GM18520 (cell line): Measurements from ENCODE around the gene LMF1.

ENCODE experiments used
- ATAC-seq: cut with Tn5 transposase; IDR thresholded peaks from one replicate; pipeline ENCODE4 v1.9.1; 2021; ENCODE audit not compliant: unreplicated experiment

Gene LMF1

GRCh38 chr16:915546-915945, 55.2 kb downstream of the LMF1 start:
- ATAC-seq = no peak

GRCh38 chr16:914440-914839, 56.3 kb downstream of the LMF1 start:
- no peak for ATAC-seq

GRCh38 chr16:913817-914439, 56.9 kb downstream of the LMF1 start:
- ATAC-seq = no peak

GRCh38 chr16:912684-913613, 57.8 kb downstream of the LMF1 start:
- ATAC-seq = no peak

GRCh38 chr16:912322-912683, 58.5 kb downstream of the LMF1 start:
- ATAC-seq = no peak

- ATAC-seq = no peak
These were observed 59.0 kb downstream of the LMF1 start for GRCh38 chr16:911604-912321.

- ATAC-seq = no peak
These were observed 59.7 kb downstream of the LMF1 start for GRCh38 chr16:911101-911500.

- no peak for ATAC-seq
These were observed 60.6 kb downstream of the LMF1 start for GRCh38 chr16:910181-910580.

GRCh38 chr16:909281-910000, 61.3 kb downstream of the LMF1 start:
- ATAC-seq = no peak

- ATAC-seq = no peak
These were observed 62.1 kb downstream of the LMF1 start for GRCh38 chr16:908526-909155.

GRCh38 chr16:907842-908241, 62.9 kb downstream of the LMF1 start:
- no peak for ATAC-seq

GRCh38 chr16:907361-907760, 63.4 kb downstream of the LMF1 start:
- ATAC-seq = no peak

- no peak for ATAC-seq
These were observed 64.5 kb downstream of the LMF1 start for GRCh38 chr16:906296-906695.

- no peak for ATAC-seq
These were observed 68.8 kb downstream of the LMF1 start for GRCh38 chr16:901715-902601.

GRCh38 chr16:901149-901548, 69.6 kb downstream of the LMF1 start:
- ATAC-seq = no peak

GRCh38 chr16:900211-900610, 70.6 kb downstream of the LMF1 start:
- no peak for ATAC-seq

GRCh38 chr16:899683-900060, 71.1 kb downstream of the LMF1 start:
- no peak for ATAC-seq

- no peak for ATAC-seq
These were observed 71.8 kb downstream of the LMF1 start for GRCh38 chr16:898761-899682.

GRCh38 chr16:898216-898615, 72.6 kb downstream of the LMF1 start:
- no peak for ATAC-seq
